ENCODE results near the gene MTHFD1L.
A peak's percentile ranks its signal among the peaks of the same experiment; 100 is the strongest.
"Not testable (repeated sequence)": the region's sequence is repeated elsewhere in the genome, so short reads cannot be mapped to it uniquely, and the experiment has no call there.

The MTHFD1L gene

GRCh38 chr6:151067684-151068596 lies 202.4 kb downstream of the MTHFD1L start:
- DNase-seq (ENCODE audit: low spot score): peak; percentile 47

- no peak for DNase-seq (ENCODE audit: low spot score)
These were observed 203.3 kb downstream of the MTHFD1L start for GRCh38 chr6:151068761-151069312.

- no peak for DNase-seq (ENCODE audit: low spot score)
These were observed 204.1 kb downstream of the MTHFD1L start for GRCh38 chr6:151069641-151070040.

- DNase-seq (ENCODE audit: low spot score): no peak
These were observed 205.1 kb downstream of the MTHFD1L start for GRCh38 chr6:151070631-151071051.

- DNase-seq (ENCODE audit: low spot score): no peak
These were observed 205.8 kb downstream of the MTHFD1L start for GRCh38 chr6:151071295-151071694.

- DNase-seq (ENCODE audit: low spot score): no peak
These were observed 207.6 kb downstream of the MTHFD1L start for GRCh38 chr6:151073146-151073545.

GRCh38 chr6:151073701-151074100 lies 208.2 kb downstream of the MTHFD1L start:
- DNase-seq (ENCODE audit: low spot score): no peak

GRCh38 chr6:151075005-151075404 lies 209.5 kb downstream of the MTHFD1L start:
- no peak for DNase-seq (ENCODE audit: low spot score)

- no peak for DNase-seq (ENCODE audit: low spot score)
These were observed 210.0 kb downstream of the MTHFD1L start for GRCh38 chr6:151075527-151075926.

GRCh38 chr6:151075930-151076555 lies 210.5 kb downstream of the MTHFD1L start:
- DNase-seq (ENCODE audit: low spot score): no peak

- no peak for DNase-seq (ENCODE audit: low spot score)
These were observed 213.2 kb downstream of the MTHFD1L start for GRCh38 chr6:151078655-151079054.

GRCh38 chr6:151081656-151082055 lies 216.2 kb downstream of the MTHFD1L start:
- no peak for DNase-seq (ENCODE audit: low spot score)

- no peak for DNase-seq (ENCODE audit: low spot score)
These were observed 216.6 kb downstream of the MTHFD1L start for GRCh38 chr6:151082079-151082478.

- no peak for DNase-seq (ENCODE audit: low spot score)
These were observed 218.8 kb downstream of the MTHFD1L start for GRCh38 chr6:151084275-151084674.

GRCh38 chr6:151087055-151087454 lies 221.6 kb downstream of the MTHFD1L start:
- not testable (repeated sequence) for DNase-seq (ENCODE audit: low spot score)

GRCh38 chr6:151087861-151088598 lies 222.5 kb downstream of the MTHFD1L start:
- DNase-seq (ENCODE audit: low spot score): no peak

- no peak for DNase-seq (ENCODE audit: low spot score)
These were observed 223.1 kb downstream of the MTHFD1L start for GRCh38 chr6:151088599-151088935.

GRCh38 chr6:151088963-151089362 lies 223.5 kb downstream of the MTHFD1L start:
- no peak for DNase-seq (ENCODE audit: low spot score)

- no peak for DNase-seq (ENCODE audit: low spot score)
These were observed 224.5 kb downstream of the MTHFD1L start for GRCh38 chr6:151089978-151090377.

- DNase-seq (ENCODE audit: low spot score): no peak
These were observed 226.1 kb downstream of the MTHFD1L start for GRCh38 chr6:151091571-151091970.

GRCh38 chr6:151092591-151092990 lies 227.1 kb downstream of the MTHFD1L start:
- DNase-seq (ENCODE audit: low spot score): no peak

GRCh38 chr6:151093706-151094105 lies 228.2 kb downstream of the MTHFD1L start:
- no peak for DNase-seq (ENCODE audit: low spot score)
